Measurements from ENCODE around the gene PCSK6.

- TF ChIP-seq CTCF (IDR thresholded peaks at IDR 0.05): no peak
- no peak for TF ChIP-seq POLR2A (IDR thresholded peaks at IDR 0.05)
- TF ChIP-seq POLR2AphosphoS5 (IDR thresholded peaks at IDR 0.05): no peak
Observed at GRCh38 chr15:101272584-101272983, 216.9 kb downstream of the PCSK6 start.
